ENCODE data around the gene UGT1A5.
"Not testable (repeated sequence)": the region's sequence is repeated elsewhere in the genome, so short reads cannot be mapped to it uniquely, and the experiment has no call there.

The UGT1A5 gene

DNA sequence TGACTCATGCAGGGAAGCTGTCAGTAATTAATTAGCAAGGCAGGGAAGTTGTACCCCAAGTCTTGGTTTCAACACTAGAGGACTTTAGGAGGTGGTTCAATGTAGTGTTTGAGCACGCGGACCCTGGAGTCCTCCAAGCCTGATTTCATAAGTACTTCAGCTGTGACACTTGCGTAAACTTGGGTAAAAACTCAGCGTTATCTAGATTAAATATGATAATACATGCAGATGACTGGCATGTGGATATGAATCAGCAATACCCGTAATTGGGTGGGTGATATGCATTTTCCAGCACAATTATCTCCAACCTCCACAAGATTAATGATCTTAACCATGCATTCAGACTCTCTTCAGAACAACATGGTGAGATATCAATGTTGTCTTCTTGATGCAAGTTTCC lies 25.8 kb upstream of the UGT1A5 start:
- FAIRE-seq, result no peak
- TF ChIP-seq POLR2A (IDR thresholded peaks at IDR 0.05; ENCODE audit: low read depth, low read length), result no peak
- DNase-seq (ENCODE audit: insufficient read length, low spot score), result no peak

- TF ChIP-seq POLR2A (IDR thresholded peaks at IDR 0.05; ENCODE audit: low read depth, low read length), result no peak
- DNase-seq (ENCODE audit: insufficient read length, low spot score), result no peak
- FAIRE-seq, result no peak
These were observed 24.4 kb upstream of the UGT1A5 start for GRCh38 chr2:233688341-233688740.

- TF ChIP-seq POLR2A (IDR thresholded peaks at IDR 0.05; ENCODE audit: low read depth, low read length), result no peak
- DNase-seq (ENCODE audit: insufficient read length, low spot score) (no peak), FAIRE-seq (no peak)
These were observed 23.7 kb upstream of the UGT1A5 start for GRCh38 chr2:233689031-233689430.

- no peak for FAIRE-seq
- DNase-seq (ENCODE audit: insufficient read length, low spot score), result no peak
- TF ChIP-seq POLR2A (IDR thresholded peaks at IDR 0.05; ENCODE audit: low read depth, low read length), result no peak
These were observed 23.2 kb upstream of the UGT1A5 start for GRCh38 chr2:233689501-233689900.

GRCh38 chr2:233690444-233690843 lies 22.3 kb upstream of the UGT1A5 start:
- TF ChIP-seq POLR2A (IDR thresholded peaks at IDR 0.05; ENCODE audit: low read depth, low read length), result no peak
- DNase-seq (ENCODE audit: insufficient read length, low spot score), result no peak
- FAIRE-seq, result no peak

GRCh38 chr2:233691443-233692433 lies 21.0 kb upstream of the UGT1A5 start:
- DNase-seq (ENCODE audit: insufficient read length, low spot score), result no peak
- TF ChIP-seq POLR2A (IDR thresholded peaks at IDR 0.05; ENCODE audit: low read depth, low read length), result no peak
- no peak for FAIRE-seq

GRCh38 chr2:233692648-233693047 lies 20.1 kb upstream of the UGT1A5 start, which contains the start of gene UGT1A6:
Gene UGT1A6, plus strand, starts transcription at chr2:233692890. Its CDS starts 115 bp downstream, at chr2:233693005.
- DNase-seq (ENCODE audit: insufficient read length, low spot score), result no peak
- no peak for FAIRE-seq
- TF ChIP-seq POLR2A (IDR thresholded peaks at IDR 0.05; ENCODE audit: low read depth, low read length), result no peak

DNA sequence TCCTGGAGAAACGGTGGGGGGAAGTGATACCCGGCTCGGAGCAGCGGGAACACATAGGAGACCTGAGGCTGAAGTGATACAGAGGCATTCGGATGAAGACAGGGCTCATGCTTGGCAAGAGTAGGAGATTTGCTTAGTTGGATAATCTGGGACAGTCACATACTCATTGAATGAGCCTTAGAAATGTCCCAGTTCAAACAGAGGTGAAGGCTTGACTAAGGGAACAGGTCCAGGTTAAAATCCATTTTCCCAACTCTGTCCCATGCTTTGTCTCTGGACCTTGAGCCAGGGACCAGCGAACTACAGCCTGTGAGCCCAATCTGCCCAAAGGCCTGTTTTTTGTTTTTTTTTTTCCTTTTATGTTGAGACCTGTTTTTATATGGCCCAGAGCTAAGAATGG lies 18.7 kb upstream of the UGT1A5 start:
- no peak for TF ChIP-seq POLR2A (IDR thresholded peaks at IDR 0.05; ENCODE audit: low read depth, low read length)
- FAIRE-seq (no peak), DNase-seq (ENCODE audit: insufficient read length, low spot score) (no peak)

GRCh38 chr2:233698740-233699139 lies 14.0 kb upstream of the UGT1A5 start:
- no peak for FAIRE-seq
- no peak for TF ChIP-seq POLR2A (IDR thresholded peaks at IDR 0.05; ENCODE audit: low read depth, low read length)
- no peak for DNase-seq (ENCODE audit: insufficient read length, low spot score)

DNA sequence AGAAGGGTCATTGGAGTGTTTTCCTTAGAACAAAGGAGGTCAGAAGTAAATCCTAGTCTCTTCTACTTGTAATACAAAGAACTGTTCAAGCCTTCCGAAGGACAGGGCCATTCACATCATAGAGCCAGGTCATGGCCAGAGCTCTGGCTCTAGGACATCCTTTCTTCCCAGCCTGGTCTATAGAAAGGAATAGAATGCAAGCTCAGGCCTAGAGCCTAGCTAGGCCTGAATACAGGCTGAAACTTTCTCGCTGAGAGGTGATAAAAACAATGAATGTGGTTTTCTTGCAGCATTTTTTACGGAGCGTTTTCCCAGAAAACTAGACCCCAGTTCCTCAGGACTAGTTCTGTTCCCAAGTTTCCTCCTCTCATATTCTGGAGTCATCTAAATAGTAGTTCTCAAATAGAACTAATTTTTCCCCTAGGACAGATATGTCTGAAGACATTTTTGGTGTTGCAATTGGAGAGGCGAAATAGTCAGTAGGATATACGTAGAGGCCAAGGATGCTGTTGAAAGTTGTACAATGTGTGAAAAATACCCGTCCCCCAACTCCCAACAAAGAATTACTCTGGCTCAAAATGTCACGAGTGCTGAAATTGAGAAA lies 13.2 kb upstream of the UGT1A5 start:
- FAIRE-seq, result no peak
- DNase-seq (ENCODE audit: insufficient read length, low spot score), result no peak
- no peak for TF ChIP-seq POLR2A (IDR thresholded peaks at IDR 0.05; ENCODE audit: low read depth, low read length)

GRCh38 chr2:233700028-233700635 lies 12.6 kb upstream of the UGT1A5 start:
- no peak for FAIRE-seq
- no peak for TF ChIP-seq POLR2A (IDR thresholded peaks at IDR 0.05; ENCODE audit: low read depth, low read length)
- no peak for DNase-seq (ENCODE audit: insufficient read length, low spot score)

GRCh38 chr2:233700842-233701241 lies 11.9 kb upstream of the UGT1A5 start:
- DNase-seq (ENCODE audit: insufficient read length, low spot score); FAIRE-seq: not testable (repeated sequence)

- TF ChIP-seq POLR2A (IDR thresholded peaks at IDR 0.05; ENCODE audit: low read depth, low read length), result no peak
- FAIRE-seq (no peak), DNase-seq (ENCODE audit: insufficient read length, low spot score) (no peak)
These were observed 10.5 kb upstream of the UGT1A5 start for GRCh38 chr2:233702238-233702637.

GRCh38 chr2:233705911-233706506 lies 6.7 kb upstream of the UGT1A5 start:
- TF ChIP-seq POLR2A (IDR thresholded peaks at IDR 0.05; ENCODE audit: low read depth, low read length), result no peak
- FAIRE-seq, result no peak
- no peak for DNase-seq (ENCODE audit: insufficient read length, low spot score)

Data from H54 (cell line).